H9 (cell line): ENCODE data around the gene GGTLC2. TPM values are rescaled to one million over a fixed set of nuclear protein-coding genes. Genes with fewer than 3 reads are reported as not detected.

Experiments
- DNase-seq: peaks from one replicate; pipeline ENCODE4 v3.0.0-alpha.2; 2017
- H2AFZ ChIP-seq: one replicate; pipeline ENCODE4 v1.6.1; 2013; ENCODE audit warnings: mild to moderate bottlenecking, low read length, control low read depth, moderate library complexity
- H2AK5ac ChIP-seq: 2 replicates; pipeline ENCODE4 v1.6.1; 2013; ENCODE audit warnings: low read length, control low read depth, mixed read lengths; ENCODE audit not compliant: insufficient read length
- H2BK120ac ChIP-seq: one replicate; pipeline ENCODE4 v1.6.1; 2013; ENCODE audit warnings: low read depth, mild to moderate bottlenecking, low read length, control low read depth, inconsistent platforms; ENCODE audit not compliant: poor library complexity, severe bottlenecking
- H2BK12ac ChIP-seq: 2 replicates; pipeline ENCODE4 v1.6.1; 2013; ENCODE audit warnings: low read length, control low read depth, mixed read lengths, low read depth; ENCODE audit not compliant: insufficient read length
- H2BK15ac ChIP-seq: 2 replicates; pipeline ENCODE4 v1.6.1; 2013; ENCODE audit warnings: low read depth, low read length, control low read depth
- H2BK20ac ChIP-seq: one replicate; pipeline ENCODE4 v1.6.1; 2013; ENCODE audit warnings: low read depth, mild to moderate bottlenecking, low read length, control low read depth, inconsistent platforms; ENCODE audit not compliant: poor library complexity, severe bottlenecking
- H2BK5ac ChIP-seq: 2 replicates; pipeline ENCODE4 v1.6.1; 2013; ENCODE audit warnings: low read length, control low read depth, mixed read lengths; ENCODE audit not compliant: insufficient read length
- H3K14ac ChIP-seq: 2 replicates; pipeline ENCODE4 v1.6.1; 2013; ENCODE audit warnings: low read length, control low read depth; ENCODE audit not compliant: insufficient read depth
- H3K18ac ChIP-seq: 2 replicates; pipeline ENCODE4 v1.6.1; 2013; ENCODE audit warnings: low read depth, mild to moderate bottlenecking, mixed read lengths, low read length, control low read depth; ENCODE audit not compliant: insufficient read length
- H3K23ac ChIP-seq: 2 replicates; pipeline ENCODE4 v1.6.1; 2013; ENCODE audit warnings: low read length, control low read depth, mixed read lengths, low read depth; ENCODE audit not compliant: insufficient read length
- H3K23me2 ChIP-seq: 2 replicates; pipeline ENCODE4 v1.6.1; 2013; ENCODE audit warnings: low read depth, mild to moderate bottlenecking, mixed read lengths, low read length, control low read depth; ENCODE audit not compliant: insufficient read length, poor library complexity, severe bottlenecking
- H3K27ac ChIP-seq: 2 replicates; pipeline ENCODE4 v1.5.1; 2013; ENCODE audit warnings: low read length, control low read depth, mixed read lengths, low read depth; ENCODE audit not compliant: insufficient read length
- H3K27me3 ChIP-seq: 2 replicates; pipeline ENCODE4 v1.6.1; 2013; ENCODE audit warnings: low read length, control low read depth, inconsistent platforms; ENCODE audit not compliant: insufficient read depth
- H3K4ac ChIP-seq: 2 replicates; pipeline ENCODE4 v1.6.1; 2013; ENCODE audit warnings: low read depth, mild to moderate bottlenecking, control low read depth, inconsistent platforms, low read length, moderate library complexity
- H3K4me1 ChIP-seq: 2 replicates; pipeline ENCODE4 v1.6.1; 2013; ENCODE audit warnings: low read length, control low read depth, inconsistent platforms; ENCODE audit not compliant: insufficient read depth
- H3K4me2 ChIP-seq: 2 replicates; pipeline ENCODE4 v1.6.1; 2013; ENCODE audit warnings: low read length, control low read depth, mixed read lengths; ENCODE audit not compliant: insufficient read length, insufficient read depth
- H3K56ac ChIP-seq: 2 replicates; pipeline ENCODE4 v1.6.1; 2013; ENCODE audit warnings: low read depth, mild to moderate bottlenecking, mixed read lengths, low read length, control low read depth; ENCODE audit not compliant: insufficient read length
- H3K79me1 ChIP-seq: 2 replicates; pipeline ENCODE4 v1.6.1; 2013; ENCODE audit warnings: low read depth, mild to moderate bottlenecking, moderate library complexity, low read length, control low read depth, inconsistent platforms; ENCODE audit not compliant: insufficient read depth, poor library complexity, severe bottlenecking
- H3K79me2 ChIP-seq: 2 replicates; pipeline ENCODE4 v1.6.1; 2013; ENCODE audit warnings: low read length, control low read depth, inconsistent platforms; ENCODE audit not compliant: insufficient read depth
- H3K9ac ChIP-seq: 2 replicates; pipeline ENCODE4 v1.6.1; 2013; ENCODE audit warnings: low read length, control low read depth, mixed read lengths; ENCODE audit not compliant: insufficient read length; ENCODE audit errors: extremely low read depth
- H3K9me3 ChIP-seq: one replicate; pipeline ENCODE4 v1.6.1; 2013; ENCODE audit warnings: low read depth, low read length, inconsistent platforms; ENCODE audit not compliant: control insufficient read depth
- H3T11ph ChIP-seq: one replicate; pipeline ENCODE4 v1.6.1; 2013; ENCODE audit warnings: mild to moderate bottlenecking, low read length, control low read depth, inconsistent platforms
- H4K20me1 ChIP-seq: one replicate; pipeline ENCODE4 v1.6.1; 2013; ENCODE audit not compliant: control insufficient read depth, insufficient read length, insufficient read depth
- H4K5ac ChIP-seq: 2 replicates; pipeline ENCODE4 v1.6.1; 2013; ENCODE audit warnings: low read depth, mild to moderate bottlenecking, mixed read lengths, low read length, control low read depth; ENCODE audit not compliant: insufficient read length
- H4K8ac ChIP-seq: replicated peaks from 2 replicates; pipeline ENCODE4 v1.6.1; 2013; ENCODE audit warnings: low read length, control low read depth, mixed read lengths, low read depth; ENCODE audit not compliant: insufficient read length
- H4K91ac ChIP-seq: 2 replicates; pipeline ENCODE4 v1.6.1; 2013; ENCODE audit warnings: low read depth, mild to moderate bottlenecking, moderate library complexity, mixed read lengths, low read length, control low read depth; ENCODE audit not compliant: insufficient read length
- H3K27ac Mint-ChIP-seq, 3 experiments: 2 replicates in 2 of 3; 3 replicates in 1 of 3; pipeline ENCODE4 v1.8.0; 2020 to 2021; ENCODE audit warnings: mixed read lengths in 3 of 3, mild to moderate bottlenecking in 1 of 3, moderate library complexity in 1 of 3
- H3K27me3 Mint-ChIP-seq: 2 replicates; pipeline ENCODE4 v1.8.0; 2021; ENCODE audit warnings: low read depth, mild to moderate bottlenecking, moderate library complexity, mixed read lengths
- H3K36me3 Mint-ChIP-seq, 3 experiments: 2 replicates in 2 of 3; 3 replicates in 1 of 3; pipeline ENCODE4 v1.8.0; 2020 to 2021; ENCODE audit warnings: low read depth in 3 of 3, mixed read lengths in 3 of 3; ENCODE audit not compliant: insufficient read depth in 1 of 3
- H3K4me1 Mint-ChIP-seq, 2 experiments: 2 replicates each; pipeline ENCODE4 v1.8.0; 2020; ENCODE audit warnings: mixed read lengths in 2 of 2
- H3K4me3 Mint-ChIP-seq, 2 experiments: 2 replicates in 1 of 2; 3 replicates in 1 of 2; pipeline ENCODE4 v1.8.0; 2020 to 2021; ENCODE audit warnings: mild to moderate bottlenecking in 2 of 2, mixed read lengths in 2 of 2, moderate library complexity in 1 of 2
- H3K9me3 Mint-ChIP-seq, 2 experiments: 2 replicates in 1 of 2; 3 replicates in 1 of 2; pipeline ENCODE4 v1.8.0; 2020; ENCODE audit warnings: mild to moderate bottlenecking in 2 of 2, mixed read lengths in 2 of 2, moderate library complexity in 1 of 2
- WGBS: extraction: QIAGEN DNeasy Blood & Tissue Kit; methylation state at CpG from one replicate; pipeline ENCODE4 v1.1.7; 2013; ENCODE audit warnings: missing lambda C conversion rate, low lambda C conversion rate, mixed read lengths; ENCODE audit not compliant: insufficient read length; ENCODE audit errors: extremely low coverage; 5-methylcytosine and 5-hydroxymethylcytosine counted together
- total RNA-seq: library from RNA; stranded (reverse); gene quantifications from 2 replicates; pipeline ENCODE4 v1.2.1, GENCODE V29; 2021
- TF ChIP-seq, protein P1 (sequence below): fragments of 200-600 bp; sonication (generic); conservative IDR thresholded peaks from 3 replicates; pipeline ENCODE4 v1.8.0; 2021; ENCODE audit warnings: antibody characterized with exemption, mild to moderate bottlenecking

The GGTLC2 gene
- total RNA-seq, 1 experiment from 2014 or later: not detected

DNA sequence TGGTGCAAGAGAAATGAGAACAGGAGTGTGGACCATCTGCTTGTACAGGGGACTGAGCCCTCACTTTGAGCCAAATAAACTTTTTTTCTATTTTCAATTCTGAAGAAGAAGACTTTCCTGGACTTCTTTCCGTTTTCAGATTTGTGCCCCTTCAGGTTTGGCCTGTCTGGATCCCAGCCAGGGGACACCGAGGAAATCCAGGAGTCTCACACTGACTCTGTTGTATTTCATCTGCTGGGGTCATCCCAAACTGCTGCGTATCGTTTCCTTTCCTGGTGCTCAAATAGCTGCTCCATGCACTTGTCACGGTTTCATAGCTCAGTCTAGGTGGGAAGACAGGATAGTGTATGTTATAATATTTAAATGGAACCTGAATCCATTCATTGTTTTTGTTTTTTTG is 51.7 kb downstream of the GGTLC2 start:
- H3K4me1 Mint-ChIP-seq: 0 out of 4 replicates have a peak, but pooled peaks cover 0 to 3% of the 10 kb centered on the region in 2 experiments
- no peaks in the 10 kb centered on the region for H3K9me3 Mint-ChIP-seq
- Histone ChIP-seq H2BK20ac (no peak overlapping the region), H2BK15ac (no peak overlapping the region), H3K23ac (no peak overlapping the region), H2AFZ (no peak overlapping the region), H3K56ac (no peak overlapping the region), H3K23me2 (no peaks in the 10 kb centered on the region), H3K9me3 (no peaks in the 10 kb centered on the region), H2BK12ac (no peak overlapping the region), H3K9ac (no peak overlapping the region), H4K20me1 (no peaks in the 10 kb centered on the region), H3K4ac (no peak overlapping the region), H3K27me3 (peaks cover 18% of the 10 kb centered on the region; the same call in 1 of the 2 replicates), H3K4me2 (no peak overlapping the region), H3K14ac (no peak overlapping the region), H3K79me1 (no peaks in the 10 kb centered on the region), H2BK5ac (no peak overlapping the region), H3K18ac (no peak overlapping the region), H3K4me1 (no peaks in the 10 kb centered on the region), H2BK120ac (no peak overlapping the region), H2AK5ac (no peak overlapping the region), H3T11ph (no peak overlapping the region), H3K27ac (no peak overlapping the region), H3K79me2 (no peaks in the 10 kb centered on the region), H4K91ac (no peak overlapping the region), H4K5ac (no peak overlapping the region), H4K8ac (no peak overlapping the region)
- no peak for DNase-seq
- no peak overlapping the region for H3K4me3 Mint-ChIP-seq
- H3K27ac Mint-ChIP-seq: no peak overlapping the region
- H3K27me3 Mint-ChIP-seq: peaks cover 99% of the 10 kb centered on the region
- WGBS: no CpG with 5 or more reads among the region's 5 CpGs
- H3K36me3 Mint-ChIP-seq: no peaks in the 10 kb centered on the region
- TF ChIP-seq, protein P1, sequence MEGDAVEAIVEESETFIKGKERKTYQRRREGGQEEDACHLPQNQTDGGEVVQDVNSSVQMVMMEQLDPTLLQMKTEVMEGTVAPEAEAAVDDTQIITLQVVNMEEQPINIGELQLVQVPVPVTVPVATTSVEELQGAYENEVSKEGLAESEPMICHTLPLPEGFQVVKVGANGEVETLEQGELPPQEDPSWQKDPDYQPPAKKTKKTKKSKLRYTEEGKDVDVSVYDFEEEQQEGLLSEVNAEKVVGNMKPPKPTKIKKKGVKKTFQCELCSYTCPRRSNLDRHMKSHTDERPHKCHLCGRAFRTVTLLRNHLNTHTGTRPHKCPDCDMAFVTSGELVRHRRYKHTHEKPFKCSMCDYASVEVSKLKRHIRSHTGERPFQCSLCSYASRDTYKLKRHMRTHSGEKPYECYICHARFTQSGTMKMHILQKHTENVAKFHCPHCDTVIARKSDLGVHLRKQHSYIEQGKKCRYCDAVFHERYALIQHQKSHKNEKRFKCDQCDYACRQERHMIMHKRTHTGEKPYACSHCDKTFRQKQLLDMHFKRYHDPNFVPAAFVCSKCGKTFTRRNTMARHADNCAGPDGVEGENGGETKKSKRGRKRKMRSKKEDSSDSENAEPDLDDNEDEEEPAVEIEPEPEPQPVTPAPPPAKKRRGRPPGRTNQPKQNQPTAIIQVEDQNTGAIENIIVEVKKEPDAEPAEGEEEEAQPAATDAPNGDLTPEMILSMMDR: no peak

Other genes starting within 250 kb of the GGTLC2 start
- 8.2 and 9.2 TPM in 2 replicates for gene ZNF280B, start 135.9 kb upstream of the GGTLC2 start, total RNA-seq
- gene ZNF280A, start 124.3 kb upstream of the GGTLC2 start, total RNA-seq: 0.13 and 0.15 TPM in 2 replicates
- 0.29 and 0.31 TPM in 2 replicates for gene PRAME, start 85.3 kb upstream of the GGTLC2 start, total RNA-seq
- gene IGLL5, start 243.2 kb downstream of the GGTLC2 start, total RNA-seq: not detected in 2 replicates